ENCODE results near the gene PRC1.

GRCh38 chr15:90988296-90988695 lies 6.0 kb downstream of the PRC1 start:
- TF ChIP-seq CTCF (IDR thresholded peaks at IDR 0.05) (no peak), POLR2A (IDR thresholded peaks at IDR 0.05) (no peak)

Data from testis (tissue), 2 donors.